Tibial nerve (tissue), 4 donors: ENCODE data around the gene LYPD4. TPM values are rescaled to one million over a fixed set of nuclear protein-coding genes. Genes with fewer than 3 reads are reported as not detected.

Source experiments
- DNase-seq, 2 donors: peaks; one replicate each; pipeline ENCODE4 v3.0.0-alpha.2; 2019; ENCODE audit warnings: low spot score in 2 of 2
- H3K27ac ChIP-seq, 4 donors: fragments of 200-600 bp; sonication (generic) in 3 of 4; one replicate each; pipeline ENCODE4 v1.5.1; 2017 to 2019; ENCODE audit warnings: mild to moderate bottlenecking in 1 of 4
- H3K27me3 ChIP-seq, 2 donors: fragments of 200-600 bp; sonication (generic) in 1 of 2; one replicate each; pipeline versions ENCODE4 v1.5.1 to v1.6.0; 2017 to 2019
- H3K36me3 ChIP-seq, 3 donors: fragments of 200-600 bp; sonication (generic); one replicate each; pipeline ENCODE4 v1.5.1; 2018 to 2019
- H3K4me1 ChIP-seq, 4 donors: fragments of 200-600 bp; sonication (generic) in 3 of 4; one replicate each; pipeline ENCODE4 v1.5.1; 2017 to 2019
- H3K4me3 ChIP-seq, 4 donors: fragments of 200-600 bp; sonication (generic) in 3 of 4; one replicate each; pipeline ENCODE4 v1.5.1; 2017 to 2019; ENCODE audit warnings: mild to moderate bottlenecking in 1 of 4, moderate library complexity in 1 of 4
- H3K9me3 ChIP-seq, 4 donors: fragments of 200-600 bp; sonication (generic) in 3 of 4; one replicate each; pipeline ENCODE4 v1.5.1; 2017 to 2019
- EP300 ChIP-seq, 2 donors: sonication (generic); formaldehyde crosslinking; IDR thresholded peaks; one replicate each; pipeline ENCODE4 v1.6.1; 2017; ENCODE audit warnings: antibody characterized with exemption in 2 of 2, mild to moderate bottlenecking in 1 of 2
- POLR2A ChIP-seq, 2 donors: fragments of 450-650 bp; IDR thresholded peaks; one replicate each; pipeline ENCODE4 v1.6.1; 2017; ENCODE audit warnings: antibody characterized with exemption in 2 of 2, mild to moderate bottlenecking in 2 of 2, moderate library complexity in 2 of 2
- WGBS, 2 donors: methylation state at CpG; one replicate each; pipeline ENCODE4 v1.1.5; 2018; 5-methylcytosine and 5-hydroxymethylcytosine counted together
- total RNA-seq, 4 donors: library from RNA; depleted of rRNA; stranded (reverse); fragments of >200 nt; gene quantifications; one replicate each; pipeline ENCODE4 v1.1.0, GENCODE V29; 2016
- TF ChIP-seq, protein P1 (sequence below), 5 experiments: fragments of 200-600 bp in 3 of 5; fragments of 450-650 bp in 2 of 5; sonication (generic) in 3 of 5; IDR thresholded peaks; one replicate each; pipeline ENCODE4 v1.5.1; 2016 to 2019; ENCODE audit warnings: antibody characterized with exemption in 5 of 5, mild to moderate bottlenecking in 3 of 5, moderate library complexity in 2 of 5

LYPD4 gene
- total RNA-seq, 4 donors from 2014 or later = not detected

GRCh38 chr19:41816761-41817160 is 27.7 kb downstream of the LYPD4 start:
- no peaks in the 10 kb centered on the region for H3K36me3 ChIP-seq
- TF ChIP-seq, protein P1, sequence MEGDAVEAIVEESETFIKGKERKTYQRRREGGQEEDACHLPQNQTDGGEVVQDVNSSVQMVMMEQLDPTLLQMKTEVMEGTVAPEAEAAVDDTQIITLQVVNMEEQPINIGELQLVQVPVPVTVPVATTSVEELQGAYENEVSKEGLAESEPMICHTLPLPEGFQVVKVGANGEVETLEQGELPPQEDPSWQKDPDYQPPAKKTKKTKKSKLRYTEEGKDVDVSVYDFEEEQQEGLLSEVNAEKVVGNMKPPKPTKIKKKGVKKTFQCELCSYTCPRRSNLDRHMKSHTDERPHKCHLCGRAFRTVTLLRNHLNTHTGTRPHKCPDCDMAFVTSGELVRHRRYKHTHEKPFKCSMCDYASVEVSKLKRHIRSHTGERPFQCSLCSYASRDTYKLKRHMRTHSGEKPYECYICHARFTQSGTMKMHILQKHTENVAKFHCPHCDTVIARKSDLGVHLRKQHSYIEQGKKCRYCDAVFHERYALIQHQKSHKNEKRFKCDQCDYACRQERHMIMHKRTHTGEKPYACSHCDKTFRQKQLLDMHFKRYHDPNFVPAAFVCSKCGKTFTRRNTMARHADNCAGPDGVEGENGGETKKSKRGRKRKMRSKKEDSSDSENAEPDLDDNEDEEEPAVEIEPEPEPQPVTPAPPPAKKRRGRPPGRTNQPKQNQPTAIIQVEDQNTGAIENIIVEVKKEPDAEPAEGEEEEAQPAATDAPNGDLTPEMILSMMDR (IDR thresholded peaks at IDR 0.05) = no peak
- no peak for TF ChIP-seq POLR2A (IDR thresholded peaks at IDR 0.05)
- TF ChIP-seq EP300 (IDR thresholded peaks at IDR 0.05) = no peak
- WGBS, 2 donors = 70 to 75% methylated on average over 2 of the region's 2 CpGs
- no peak for DNase-seq
- no peaks in the 10 kb centered on the region for H3K4me1 ChIP-seq
- H3K27me3 ChIP-seq = no peaks in the 10 kb centered on the region
- H3K27ac ChIP-seq = no peak overlapping the region
- no peak overlapping the region for H3K4me3 ChIP-seq
- no peaks in the 10 kb centered on the region for H3K9me3 ChIP-seq

DNA sequence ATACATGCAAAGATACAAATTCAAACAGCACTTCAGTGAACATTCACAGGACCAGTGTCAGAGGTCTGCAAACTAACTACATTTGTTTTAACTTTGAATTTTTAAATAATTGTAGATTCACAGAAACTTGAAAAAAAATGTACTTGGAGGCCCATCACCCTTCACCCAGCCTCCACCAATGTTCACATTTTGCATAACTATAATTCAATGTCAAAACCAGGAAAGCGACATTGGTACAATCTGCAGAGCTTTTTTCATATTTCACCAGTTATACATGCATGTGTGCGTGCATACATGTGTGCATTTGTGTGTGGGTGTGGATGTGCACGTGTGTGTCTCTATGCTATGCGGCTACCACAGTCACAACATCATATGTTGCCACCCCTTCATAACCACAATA is 29.2 kb downstream of the LYPD4 start:
- Histone ChIP-seq H3K4me1 (no peaks in the 10 kb centered on the region), H3K9me3 (no peaks in the 10 kb centered on the region), H3K27ac (no peak overlapping the region), H3K27me3 (no peaks in the 10 kb centered on the region), H3K36me3 (no peaks in the 10 kb centered on the region), H3K4me3 (no peak overlapping the region)
- no peak for DNase-seq
- TF ChIP-seq EP300 (IDR thresholded peaks at IDR 0.05) = no peak
- TF ChIP-seq, protein P1 (IDR thresholded peaks at IDR 0.05) = no peak
- no peak for TF ChIP-seq POLR2A (IDR thresholded peaks at IDR 0.05)
- WGBS, 2 donors = 67 to 82% methylated on average over 4 of the region's 4 CpGs

- Histone ChIP-seq H3K27me3 (no peaks in the 10 kb centered on the region), H3K4me3 (no peak overlapping the region), H3K4me1 (no peaks in the 10 kb centered on the region), H3K27ac (no peak overlapping the region), H3K36me3 (no peaks in the 10 kb centered on the region), H3K9me3 (no peaks in the 10 kb centered on the region)
- no peak for DNase-seq
- TF ChIP-seq POLR2A (IDR thresholded peaks at IDR 0.05) (no peak), EP300 (IDR thresholded peaks at IDR 0.05) (no peak)
- TF ChIP-seq, protein P1 (IDR thresholded peaks at IDR 0.05) = no peak
- WGBS, 2 donors = 54 to 57% methylated on average over 3 to 4 of the region's 4 CpGs
Measured at GRCh38 chr19:41813911-41814310, 30.6 kb downstream of the LYPD4 start.

DNA sequence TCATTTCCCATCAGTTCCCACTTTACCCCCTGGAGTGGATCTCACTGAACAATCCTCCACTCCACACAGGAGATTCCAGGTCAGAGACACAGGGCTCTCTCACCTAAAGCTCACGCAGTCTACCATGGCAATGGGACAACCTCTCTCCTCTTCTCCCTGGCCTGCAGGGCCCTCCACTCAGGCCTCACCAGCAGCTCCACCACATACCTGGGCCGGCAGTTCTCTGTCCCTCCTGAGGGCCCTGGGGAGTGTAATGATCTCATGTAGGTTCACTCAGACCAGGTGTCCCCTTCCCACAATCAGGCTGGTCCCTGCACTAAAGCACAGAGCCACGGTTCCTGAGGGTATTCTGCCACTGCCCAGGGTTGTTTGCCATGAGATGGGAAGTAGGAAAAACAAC is 32.5 kb downstream of the LYPD4 start:
- Histone ChIP-seq H3K4me1 (no peaks in the 10 kb centered on the region), H3K36me3 (no peaks in the 10 kb centered on the region), H3K27me3 (no peaks in the 10 kb centered on the region), H3K4me3 (no peak overlapping the region), H3K27ac (no peak overlapping the region), H3K9me3 (no peaks in the 10 kb centered on the region)
- TF ChIP-seq EP300 (IDR thresholded peaks at IDR 0.05) (no peak), POLR2A (IDR thresholded peaks at IDR 0.05) (no peak)
- TF ChIP-seq, protein P1 (IDR thresholded peaks at IDR 0.05) = no peak
- DNase-seq = no peak
- WGBS, 2 donors = 57 to 67% methylated on average over 2 to 3 of the region's 3 CpGs

DNA sequence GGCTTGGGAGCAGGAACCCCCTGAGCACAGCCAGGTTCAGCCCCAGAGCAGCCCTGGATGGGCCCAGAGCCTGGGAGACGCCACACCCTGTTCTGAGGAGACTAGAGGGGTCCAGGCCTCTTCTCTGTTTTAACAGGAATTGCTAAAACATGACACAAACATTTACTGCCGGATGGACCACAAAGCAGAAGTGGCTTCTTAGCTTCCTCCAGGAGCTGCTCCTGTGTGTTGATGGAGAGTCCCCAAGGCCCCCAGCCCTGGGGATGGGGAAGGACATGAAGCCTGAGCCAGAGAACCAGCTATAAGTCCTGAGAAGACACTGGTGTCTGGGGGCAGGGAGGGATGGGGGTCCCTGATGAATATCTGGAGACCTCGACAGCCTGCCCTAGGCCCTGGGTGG is 33.4 kb downstream of the LYPD4 start:
- Histone ChIP-seq H3K27ac (no peak overlapping the region), H3K4me1 (no peaks in the 10 kb centered on the region), H3K36me3 (no peaks in the 10 kb centered on the region), H3K9me3 (no peaks in the 10 kb centered on the region), H3K4me3 (no peak overlapping the region), H3K27me3 (no peaks in the 10 kb centered on the region)
- no peak for DNase-seq
- 33 to 53% methylated on average over 3 of the region's 3 CpGs for whole genome bisulfite sequencing, 2 donors
- no peak for TF ChIP-seq POLR2A (IDR thresholded peaks at IDR 0.05)
- TF ChIP-seq, protein P1 (IDR thresholded peaks at IDR 0.05) = no peak
- TF ChIP-seq EP300 (IDR thresholded peaks at IDR 0.05) = peak in 1 of 2 donors; percentile 26
